Vagina (tissue), 2 donors: ENCODE data around the gene MCOLN3. TPM values are rescaled to one million over a fixed set of nuclear protein-coding genes. Genes with fewer than 3 reads are reported as not detected.

Source experiments
- DNase-seq, 2 donors: peaks; one replicate each; pipeline ENCODE4 v3.0.0-alpha.2; 2017; ENCODE audit errors: extremely low spot score in 2 of 2
- H3K27ac ChIP-seq: fragments of 200-600 bp; sonication (generic); one replicate; pipeline ENCODE4 v1.5.1; 2019
- H3K27me3 ChIP-seq: fragments of 200-600 bp; sonication (generic); one replicate; pipeline ENCODE4 v1.5.1; 2019
- H3K36me3 ChIP-seq, 2 donors: fragments of 200-600 bp; sonication (generic); one replicate each; pipeline ENCODE4 v1.5.1; 2017 to 2019
- H3K4me1 ChIP-seq: fragments of 200-600 bp; sonication (generic); one replicate; pipeline ENCODE4 v1.5.1; 2019
- H3K4me3 ChIP-seq, 2 donors: fragments of 200-600 bp; sonication (generic); 1 replicate in 1 of 2; 2 replicates in 1 of 2; pipeline ENCODE4 v1.5.1; 2016 to 2019
- H3K9me3 ChIP-seq: fragments of 200-600 bp; sonication (generic); one replicate; pipeline ENCODE4 v1.5.1; 2019
- POLR2A ChIP-seq, 2 donors: fragments of 450-650 bp; IDR thresholded peaks; one replicate each; pipeline ENCODE4 v1.6.1; 2017; ENCODE audit warnings: antibody characterized with exemption in 2 of 2, mild to moderate bottlenecking in 2 of 2, moderate library complexity in 2 of 2
- POLR2AphosphoS5 ChIP-seq, 2 donors: sonication (generic); formaldehyde crosslinking; IDR thresholded peaks; one replicate each; pipeline ENCODE4 v1.9.0; 2017; ENCODE audit warnings: antibody characterized with exemption in 2 of 2, mild to moderate bottlenecking in 2 of 2, low read depth in 1 of 2; ENCODE audit not compliant: insufficient read depth in 1 of 2
- intact Hi-C: fragments of 100-400 bp; cut with DNase I; formaldehyde crosslinking; loops from one replicate; pipeline ENCODE4 v1.15.1; 2023
- total RNA-seq: library from RNA; depleted of rRNA; stranded (reverse); fragments of >200 nt; gene quantifications from one replicate; pipeline ENCODE4 v1.2.3, GENCODE V29; 2016
- TF ChIP-seq, protein P1 (sequence below), 3 experiments: fragments of 450-650 bp in 2 of 3; fragments of 200-600 bp in 1 of 3; sonication (generic) in 1 of 3; IDR thresholded peaks; one replicate each; pipeline ENCODE4 v1.5.1; 2017 to 2019; ENCODE audit warnings: antibody characterized with exemption in 3 of 3, mild to moderate bottlenecking in 2 of 3, moderate library complexity in 2 of 3

The MCOLN3 gene
- total RNA-seq, 1 donor from 2014 or later, result 5.6 TPM

DNA sequence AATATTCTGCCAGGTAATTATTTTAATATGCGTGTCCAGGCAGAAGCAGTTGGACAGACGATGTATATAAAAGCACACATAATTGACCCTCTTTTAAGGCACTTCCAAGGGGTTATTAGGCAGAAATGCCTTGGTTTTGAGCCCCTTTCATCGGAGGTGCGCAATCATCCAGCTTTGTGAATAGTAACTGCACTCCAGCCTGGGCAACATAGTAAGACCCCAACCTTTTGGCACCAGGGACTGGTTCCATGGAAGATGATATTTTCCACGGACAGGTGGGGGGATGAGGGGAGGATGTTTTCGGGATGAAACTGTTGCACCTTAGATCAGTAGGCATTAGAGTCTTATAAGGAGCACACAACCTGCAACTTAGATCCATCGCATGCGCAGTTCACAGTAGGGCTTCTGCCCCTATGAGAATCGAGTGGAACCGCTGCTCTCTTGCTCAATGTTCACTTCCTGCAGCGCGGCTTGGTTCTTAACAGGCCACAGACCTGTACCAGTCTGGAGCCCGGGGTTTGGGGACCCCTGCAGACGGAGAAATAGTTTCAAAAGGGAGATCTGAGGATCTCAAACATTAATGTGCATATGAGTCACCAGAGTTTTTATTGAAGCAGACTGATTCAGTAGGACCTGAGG lies 49.5 kb downstream of the MCOLN3 start:
- no peak for DNase-seq
- Histone ChIP-seq H3K9me3 (no peaks in the 10 kb centered on the region), H3K4me1 (peaks cover 25% of the 10 kb centered on the region), H3K27ac (no peak overlapping the region), H3K27me3 (no peaks in the 10 kb centered on the region), H3K36me3 (no peaks in the 10 kb centered on the region), H3K4me3 (peak overlapping the region in 1 of 2 donors; percentile 73)
- intact Hi-C loops, result no loop called here
- no peak for TF ChIP-seq POLR2A (IDR thresholded peaks at IDR 0.05)
- TF ChIP-seq, protein P1, sequence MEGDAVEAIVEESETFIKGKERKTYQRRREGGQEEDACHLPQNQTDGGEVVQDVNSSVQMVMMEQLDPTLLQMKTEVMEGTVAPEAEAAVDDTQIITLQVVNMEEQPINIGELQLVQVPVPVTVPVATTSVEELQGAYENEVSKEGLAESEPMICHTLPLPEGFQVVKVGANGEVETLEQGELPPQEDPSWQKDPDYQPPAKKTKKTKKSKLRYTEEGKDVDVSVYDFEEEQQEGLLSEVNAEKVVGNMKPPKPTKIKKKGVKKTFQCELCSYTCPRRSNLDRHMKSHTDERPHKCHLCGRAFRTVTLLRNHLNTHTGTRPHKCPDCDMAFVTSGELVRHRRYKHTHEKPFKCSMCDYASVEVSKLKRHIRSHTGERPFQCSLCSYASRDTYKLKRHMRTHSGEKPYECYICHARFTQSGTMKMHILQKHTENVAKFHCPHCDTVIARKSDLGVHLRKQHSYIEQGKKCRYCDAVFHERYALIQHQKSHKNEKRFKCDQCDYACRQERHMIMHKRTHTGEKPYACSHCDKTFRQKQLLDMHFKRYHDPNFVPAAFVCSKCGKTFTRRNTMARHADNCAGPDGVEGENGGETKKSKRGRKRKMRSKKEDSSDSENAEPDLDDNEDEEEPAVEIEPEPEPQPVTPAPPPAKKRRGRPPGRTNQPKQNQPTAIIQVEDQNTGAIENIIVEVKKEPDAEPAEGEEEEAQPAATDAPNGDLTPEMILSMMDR (IDR thresholded peaks at IDR 0.05), result no peak

DNA sequence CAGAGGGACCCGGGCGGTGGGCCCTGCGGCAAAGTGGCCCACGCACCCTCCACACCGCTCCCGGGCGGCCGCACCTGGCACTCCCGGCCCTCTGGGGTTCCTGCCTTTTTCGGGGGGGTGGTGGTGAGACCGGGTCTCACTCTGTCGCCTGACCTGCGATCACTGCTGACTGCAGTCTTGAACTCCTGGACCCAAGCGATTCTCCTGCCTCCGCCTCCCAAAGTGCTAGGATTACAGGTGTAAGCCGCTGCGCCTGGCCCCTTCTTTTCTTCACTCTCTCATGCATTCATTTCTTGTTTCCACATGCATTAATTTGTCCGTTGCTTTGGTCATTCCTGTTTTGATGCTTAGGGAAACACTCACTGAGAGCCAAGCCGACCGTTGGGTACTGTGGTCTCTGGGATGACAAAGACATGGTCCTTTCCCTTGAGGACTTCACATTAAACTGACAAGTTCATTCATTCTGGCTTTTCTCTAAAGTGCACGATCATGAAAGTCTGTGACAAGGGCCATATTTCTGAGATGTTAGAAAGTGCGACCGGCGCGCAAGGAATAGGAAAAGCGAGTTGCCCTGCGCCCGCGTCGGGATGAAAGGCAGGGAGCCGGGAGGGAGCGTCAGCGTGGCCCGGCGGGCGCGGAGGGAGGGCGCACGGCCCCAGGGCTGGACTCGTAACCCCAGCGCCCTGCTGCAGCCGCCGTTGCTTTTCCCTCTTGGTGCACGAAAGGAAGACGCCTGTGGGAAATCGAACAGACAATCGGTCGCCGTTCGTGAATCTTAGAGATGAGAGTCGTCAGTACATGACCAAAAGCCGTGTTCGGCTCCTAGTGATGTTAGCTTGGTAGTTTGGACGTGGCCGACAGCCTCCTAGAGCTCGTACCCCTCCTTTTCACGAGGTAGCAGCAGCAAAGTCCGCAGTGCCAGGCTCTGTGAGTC lies 50.4 kb downstream of the MCOLN3 start:
- Histone ChIP-seq H3K9me3 (no peaks in the 10 kb centered on the region), H3K36me3 (no peaks in the 10 kb centered on the region), H3K27ac (peak overlapping the region; percentile 16), H3K4me1 (peaks cover 25% of the 10 kb centered on the region), H3K27me3 (no peaks in the 10 kb centered on the region), H3K4me3 (peak overlapping the region; percentile 56 to 73)
- TF ChIP-seq POLR2A (IDR thresholded peaks at IDR 0.05) (no peak), POLR2AphosphoS5 (IDR thresholded peaks at IDR 0.05; ENCODE audit: insufficient read depth in 1 of 2, low read depth in 1 of 2) (no peak)
- TF ChIP-seq, protein P1 (IDR thresholded peaks at IDR 0.05), result no peak
- DNase-seq, result no peak
- intact Hi-C loops, result no loop called here

DNA sequence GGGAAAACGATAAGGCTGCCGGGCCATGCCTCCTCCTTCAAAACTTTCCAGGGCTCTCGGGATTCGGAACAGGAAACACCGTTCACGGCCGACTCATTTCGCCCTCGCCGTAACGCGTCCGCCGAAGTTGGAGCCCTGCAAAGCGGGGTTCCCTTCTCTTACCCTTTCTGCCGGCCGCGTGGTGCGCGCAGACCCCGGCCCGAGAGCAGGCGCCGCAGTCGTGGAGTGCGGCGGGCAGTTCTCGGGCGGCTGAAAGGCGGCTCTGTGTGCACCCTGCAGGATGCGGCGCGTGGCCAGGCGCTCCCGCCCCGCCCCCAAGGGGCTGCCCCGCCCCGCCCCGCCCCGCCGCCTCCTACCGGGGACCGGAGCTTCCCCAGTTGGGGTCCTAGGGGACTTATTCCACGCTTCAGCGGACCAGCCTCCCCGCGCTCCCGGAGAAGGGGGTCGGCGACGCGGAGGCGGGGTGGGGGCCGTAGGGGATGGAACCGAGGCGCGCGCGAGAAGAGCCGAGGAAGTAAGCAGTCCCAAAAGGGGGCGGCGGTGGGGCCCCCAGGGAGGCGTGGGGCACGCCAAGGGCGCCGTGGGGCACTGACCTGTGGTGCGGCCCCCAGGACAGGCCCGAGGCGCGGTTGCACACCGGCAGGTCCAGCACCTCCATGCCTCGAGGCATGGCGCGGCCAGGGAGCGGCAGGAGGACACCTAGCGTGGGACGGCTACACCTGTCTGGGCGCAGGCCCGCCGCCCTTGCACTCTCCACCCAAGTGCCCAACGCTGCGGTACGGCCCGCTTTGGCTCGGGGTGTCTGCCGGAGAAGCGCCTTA lies 51.2 kb downstream of the MCOLN3 start, which contains the start of gene MCOLN2:
Gene MCOLN2, minus strand, starts transcription at position 268 of the 821 bp plus-strand sequence. Its CDS starts 241 bp downstream, at position 27.
- peak within 1 kb of the TSS; percentile 56 to 73 for H3K4me3 ChIP-seq
- TF ChIP-seq, protein P1 (IDR thresholded peaks at IDR 0.05), result no peak
- peak in 1 of 2 donors; percentile 48 for TF ChIP-seq POLR2AphosphoS5 (IDR thresholded peaks at IDR 0.05; ENCODE audit: insufficient read depth in 1 of 2, low read depth in 1 of 2)
- TF ChIP-seq POLR2A (IDR thresholded peaks at IDR 0.05), result no peak
- intact Hi-C loops, result no loop called here
- no peak for DNase-seq
- H3K4me1 ChIP-seq, result peaks cover 25% of the 10 kb centered on the region
- H3K27me3 ChIP-seq, result no peaks in the 10 kb centered on the region
- H3K27ac ChIP-seq, result peak within 1 kb of the TSS; percentile 16
- no peaks in the 10 kb centered on the region for H3K9me3 ChIP-seq
- no peaks in the 10 kb centered on the region for H3K36me3 ChIP-seq

DNA sequence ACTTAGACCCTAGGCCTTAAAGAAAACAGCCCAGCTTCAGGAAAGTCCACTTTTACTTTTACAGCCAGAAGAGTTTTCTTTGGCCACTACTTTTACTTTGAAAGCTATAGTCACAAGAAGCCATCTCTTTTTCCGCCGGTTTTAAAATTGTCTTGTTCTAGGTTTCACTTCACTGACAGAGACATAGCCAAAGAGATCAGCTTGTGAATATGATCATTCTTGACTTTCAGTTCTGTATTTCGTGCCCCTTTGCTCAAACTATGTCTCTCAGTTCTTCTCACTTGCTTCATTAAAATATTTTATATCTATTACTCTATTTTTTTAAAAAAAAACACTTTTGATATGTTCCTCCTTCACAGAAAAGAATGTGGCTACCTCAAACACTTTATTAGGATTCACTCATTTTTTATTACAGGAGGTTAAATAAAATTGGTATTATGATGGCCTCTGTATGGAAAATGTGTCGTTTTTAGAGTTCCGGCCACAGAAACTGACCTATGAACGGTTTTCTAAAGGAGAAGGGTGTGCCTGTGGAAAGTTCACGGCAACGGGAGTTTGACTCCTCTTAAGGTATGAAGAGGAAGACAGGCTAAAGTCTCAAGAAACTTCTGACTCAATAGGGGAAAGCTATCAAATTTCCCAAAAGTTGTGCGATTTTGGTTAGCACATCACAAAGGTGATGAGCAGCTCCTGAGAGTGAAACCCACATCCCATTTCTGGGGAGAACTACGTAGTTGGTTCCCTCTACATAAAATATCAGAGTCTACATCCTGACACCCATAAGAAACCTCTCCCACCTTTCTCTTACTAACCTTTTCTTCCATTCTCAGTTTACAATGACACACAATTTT lies 52.6 kb downstream of the MCOLN3 start:
- Histone ChIP-seq H3K9me3 (no peaks in the 10 kb centered on the region), H3K27ac (no peak overlapping the region), H3K4me1 (peaks cover 25% of the 10 kb centered on the region), H3K27me3 (no peaks in the 10 kb centered on the region), H3K4me3 (peak overlapping the region in 1 of 2 donors; percentile 56), H3K36me3 (no peaks in the 10 kb centered on the region)
- intact Hi-C loops, result no loop called here
- no peak for DNase-seq
- TF ChIP-seq POLR2A (IDR thresholded peaks at IDR 0.05), result no peak
- TF ChIP-seq, protein P1 (IDR thresholded peaks at IDR 0.05), result no peak
